Stimulated activated CD8-positive, alpha-beta memory T cell treated with anti-CD3 and anti-CD28 coated beads, Interleukin-4, amount 100 ng/mL, for 1 hour (primary cell): ENCODE measurements around the gene HTRA3.

ENCODE experiments used
- DNase-seq, 2 donors: peaks; one replicate each; pipeline ENCODE4 v3.0.0-alpha.2; 2020; ENCODE audit warnings: low read depth in 2 of 2, low spot score in 1 of 2

Gene HTRA3

DNA sequence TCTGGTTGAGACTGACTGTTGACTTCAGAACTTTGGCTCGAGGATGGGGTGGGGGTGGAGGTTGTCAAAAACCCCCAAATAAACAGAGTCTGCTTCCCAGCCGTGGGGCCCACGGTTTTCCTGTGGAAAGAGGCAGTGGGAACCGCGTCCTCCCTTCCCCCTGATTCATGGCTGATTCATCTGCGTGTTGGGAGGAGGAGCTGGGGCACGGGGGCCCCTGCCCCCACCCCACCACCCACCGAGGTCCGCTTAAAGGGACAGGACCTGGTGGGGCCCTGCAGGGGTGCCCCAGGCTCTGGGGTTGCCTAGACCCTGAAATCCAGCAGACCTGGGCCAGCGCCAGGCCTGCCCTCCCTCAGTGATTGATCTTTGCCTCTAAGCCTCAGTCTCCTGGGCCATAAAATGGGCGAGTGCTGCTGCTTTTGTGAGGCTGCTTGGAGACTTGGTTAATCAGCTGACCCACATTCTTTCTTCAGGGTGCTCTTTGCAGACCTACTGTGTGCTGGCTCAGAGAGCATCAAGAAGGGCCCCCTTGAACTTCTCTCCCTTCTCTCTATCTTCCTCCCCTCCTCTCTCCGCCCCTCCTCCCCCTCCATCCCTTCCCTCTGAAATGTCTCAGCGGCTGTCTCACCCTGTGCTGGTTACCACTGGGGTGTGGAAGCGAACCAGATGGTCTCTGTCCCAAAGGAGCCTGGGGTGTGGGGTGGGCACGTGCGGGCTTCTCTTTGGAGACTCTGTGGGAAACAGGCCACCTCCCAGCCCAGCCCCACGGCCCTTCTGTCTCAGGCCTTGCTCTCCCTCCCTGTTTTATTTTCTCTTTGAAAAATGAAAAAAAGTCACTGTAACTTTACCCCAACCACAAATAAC lies 9.1 kb downstream of the HTRA3 start:
- DNase-seq = no peak

DNA sequence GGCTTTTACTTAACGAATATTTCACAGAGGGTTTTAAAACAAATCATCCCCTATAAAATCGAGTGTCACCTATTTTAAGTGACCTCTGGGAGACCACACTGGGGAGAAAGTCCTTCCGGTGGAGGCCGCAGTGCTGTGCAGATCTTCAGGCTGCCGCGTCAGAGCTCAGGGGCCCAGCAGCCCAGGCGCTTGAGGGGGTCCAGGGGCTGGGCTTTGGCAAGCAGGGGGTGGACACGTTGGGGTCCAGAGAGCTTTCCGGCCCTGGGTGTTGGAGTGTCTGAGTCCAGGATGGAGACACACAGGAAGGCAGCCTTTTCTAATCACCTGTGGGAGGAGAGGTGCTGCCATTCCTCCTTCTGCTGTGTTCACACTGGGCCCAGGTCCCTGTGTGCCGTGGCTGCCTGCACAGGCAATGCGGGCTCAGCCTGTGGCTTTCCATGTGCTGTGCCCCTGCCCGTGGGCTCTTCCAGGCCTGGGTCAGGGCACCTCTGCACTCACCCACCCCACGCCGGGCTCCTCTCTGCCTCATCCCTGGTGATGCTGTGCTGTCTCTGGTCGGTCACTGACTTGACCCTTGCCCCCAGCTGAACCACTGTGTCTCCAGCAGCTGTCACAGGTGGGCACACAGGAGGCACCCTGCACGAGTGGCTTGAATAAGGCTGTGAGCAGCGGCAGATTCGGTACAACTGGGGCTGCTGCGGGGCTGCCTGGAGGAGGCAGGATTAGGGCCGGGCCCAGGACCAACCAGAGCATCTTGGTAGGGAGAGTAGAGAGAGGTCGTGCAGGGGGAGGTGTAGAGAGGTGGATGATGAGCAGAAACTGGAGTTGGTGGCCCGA lies 10.0 kb downstream of the HTRA3 start:
- no peak for DNase-seq

DNA sequence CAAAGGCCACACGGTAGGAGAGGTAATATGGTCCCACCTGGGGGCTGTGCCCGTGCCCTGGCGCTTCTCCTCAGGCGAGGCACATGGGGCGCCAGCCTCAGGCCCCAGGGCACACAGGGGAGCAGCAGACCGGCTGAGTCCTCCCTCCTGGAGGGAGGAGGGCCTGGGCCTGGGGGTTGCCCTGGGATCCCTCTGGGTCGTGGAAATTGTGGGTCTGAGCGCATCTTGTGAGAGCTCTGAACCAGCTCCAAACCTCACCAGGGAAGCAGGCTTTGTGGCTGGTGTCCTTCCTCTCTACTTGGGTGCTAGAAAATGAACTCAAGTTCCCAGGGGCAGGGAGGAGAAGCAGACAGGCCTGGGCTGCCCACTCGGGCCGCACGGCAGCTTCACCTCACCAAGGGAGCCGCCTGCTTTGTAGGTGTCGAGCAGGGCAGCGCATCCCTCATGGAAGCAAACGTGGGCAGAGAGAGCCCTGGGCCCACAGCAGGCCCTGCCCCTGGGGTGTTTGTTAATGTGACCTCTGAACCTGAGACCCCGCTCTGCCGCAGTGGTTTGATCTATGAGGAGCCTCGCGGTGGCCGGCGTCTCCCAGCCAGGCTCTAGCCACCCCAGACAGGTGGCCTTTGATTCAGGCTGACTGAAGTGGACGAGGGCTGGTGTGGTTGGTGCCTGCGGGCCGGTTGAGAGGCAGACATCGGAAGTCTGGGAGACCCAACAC lies 10.8 kb downstream of the HTRA3 start:
- no peak for DNase-seq

DNA sequence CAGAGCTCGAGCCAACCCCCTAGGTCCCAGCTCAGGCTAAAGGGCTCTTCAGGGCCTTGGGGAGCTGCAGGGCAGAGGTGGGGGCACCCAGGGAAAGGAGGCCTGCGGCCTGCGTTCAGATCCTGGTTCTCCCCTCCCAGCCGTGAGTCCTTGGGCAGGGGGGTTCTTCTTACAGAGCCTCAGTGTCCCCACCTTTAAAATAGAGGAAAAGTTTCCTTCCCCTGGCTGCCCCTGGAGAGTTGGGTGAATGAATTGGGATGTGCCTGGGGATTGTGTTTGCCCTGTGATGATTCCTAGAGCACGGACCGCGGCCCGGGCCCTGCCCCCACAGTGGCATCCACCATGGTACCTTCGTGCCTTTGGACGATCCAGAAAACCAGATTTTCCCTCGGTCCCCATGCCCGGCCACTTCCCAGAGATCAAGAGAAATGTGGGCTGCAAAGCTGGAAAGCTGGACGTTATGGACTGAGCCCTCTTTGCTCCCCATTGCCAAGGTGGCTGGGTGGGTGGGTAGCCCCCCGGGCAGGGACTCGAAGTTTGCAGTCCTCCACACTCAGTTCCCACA lies 11.4 kb downstream of the HTRA3 start:
- DNase-seq = no peak

DNA sequence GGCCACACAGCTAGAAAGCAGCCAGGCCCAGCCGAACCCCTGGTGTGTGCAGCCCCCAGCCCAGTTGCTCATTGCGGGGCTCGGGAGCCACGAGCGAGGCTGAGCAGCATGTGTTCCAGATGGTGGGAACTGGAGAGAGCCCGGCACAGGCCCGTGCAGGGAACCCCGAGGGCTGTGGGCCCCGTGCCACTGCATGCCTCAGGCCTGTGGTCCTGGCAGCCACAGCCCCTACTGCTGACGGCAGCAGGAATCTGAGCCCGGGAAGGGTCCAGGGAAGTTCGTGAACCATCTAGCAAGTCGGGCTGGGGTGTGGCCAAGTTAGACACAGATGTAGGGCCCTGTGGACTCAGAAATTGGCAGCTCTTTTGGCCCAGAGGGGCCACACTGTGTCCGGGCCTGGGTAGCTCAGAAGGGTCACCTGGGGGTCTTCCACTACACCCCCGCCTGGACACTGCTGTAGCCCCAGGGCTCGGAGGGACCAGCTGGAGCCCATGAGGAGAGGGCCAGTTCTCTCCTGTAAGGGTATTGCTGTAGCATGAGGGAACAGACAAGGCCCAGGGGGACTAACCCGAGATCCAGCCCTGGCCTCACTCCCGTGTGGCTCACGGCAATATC lies 12.1 kb downstream of the HTRA3 start:
- DNase-seq = no peak

GRCh38 chr4:8282134-8282641 lies 12.6 kb downstream of the HTRA3 start:
- DNase-seq = no peak

- DNase-seq = no peak
Observed at GRCh38 chr4:8282742-8283141, 13.2 kb downstream of the HTRA3 start.

- DNase-seq = no peak
Observed at GRCh38 chr4:8283161-8283560, 13.6 kb downstream of the HTRA3 start.

GRCh38 chr4:8283631-8284121 lies 14.1 kb downstream of the HTRA3 start:
- DNase-seq = no peak

GRCh38 chr4:8284391-8284790 lies 14.8 kb downstream of the HTRA3 start:
- DNase-seq = no peak

DNA sequence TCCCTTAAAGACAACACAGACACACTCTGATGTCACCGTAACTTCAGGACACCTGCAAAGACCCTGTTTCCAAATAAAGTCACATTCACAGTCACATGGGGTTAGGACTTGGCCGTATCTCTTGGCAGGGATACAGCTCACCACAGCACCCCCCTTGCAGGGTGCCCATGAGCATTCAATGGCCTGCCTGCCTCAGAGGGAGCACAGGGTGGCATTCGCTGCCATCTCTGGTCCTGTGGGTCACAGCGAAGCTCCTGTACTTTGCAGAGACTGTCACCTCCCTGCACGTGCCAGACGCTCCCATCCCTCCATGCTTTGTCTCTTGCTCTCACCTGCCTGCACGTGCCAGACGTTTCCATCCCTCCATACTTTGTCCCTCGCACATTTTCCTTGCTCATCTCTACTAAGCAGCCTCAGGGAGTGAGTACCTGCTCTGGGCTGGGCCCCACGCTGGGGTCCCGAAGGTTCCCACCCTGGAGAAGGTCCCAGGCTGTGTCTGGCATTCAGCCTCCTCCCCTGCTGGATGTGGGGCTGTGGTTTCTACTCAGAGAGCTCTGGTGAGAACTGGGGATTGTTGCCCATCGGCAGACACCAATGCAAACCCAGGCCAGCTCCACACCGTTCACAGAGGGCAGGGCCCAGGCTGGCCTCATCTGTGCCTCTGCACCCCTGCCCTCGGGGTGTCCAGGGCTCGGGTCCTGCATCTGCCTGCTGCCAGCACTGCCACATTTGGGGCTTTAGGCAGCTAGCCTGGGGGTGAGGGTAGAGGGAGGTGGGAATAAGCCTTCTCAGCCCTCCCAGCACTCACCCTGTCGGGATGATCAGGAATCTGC lies 15.8 kb downstream of the HTRA3 start:
- no peak for DNase-seq

GRCh38 chr4:8285976-8286718 lies 16.6 kb downstream of the HTRA3 start:
- DNase-seq = no peak

DNA sequence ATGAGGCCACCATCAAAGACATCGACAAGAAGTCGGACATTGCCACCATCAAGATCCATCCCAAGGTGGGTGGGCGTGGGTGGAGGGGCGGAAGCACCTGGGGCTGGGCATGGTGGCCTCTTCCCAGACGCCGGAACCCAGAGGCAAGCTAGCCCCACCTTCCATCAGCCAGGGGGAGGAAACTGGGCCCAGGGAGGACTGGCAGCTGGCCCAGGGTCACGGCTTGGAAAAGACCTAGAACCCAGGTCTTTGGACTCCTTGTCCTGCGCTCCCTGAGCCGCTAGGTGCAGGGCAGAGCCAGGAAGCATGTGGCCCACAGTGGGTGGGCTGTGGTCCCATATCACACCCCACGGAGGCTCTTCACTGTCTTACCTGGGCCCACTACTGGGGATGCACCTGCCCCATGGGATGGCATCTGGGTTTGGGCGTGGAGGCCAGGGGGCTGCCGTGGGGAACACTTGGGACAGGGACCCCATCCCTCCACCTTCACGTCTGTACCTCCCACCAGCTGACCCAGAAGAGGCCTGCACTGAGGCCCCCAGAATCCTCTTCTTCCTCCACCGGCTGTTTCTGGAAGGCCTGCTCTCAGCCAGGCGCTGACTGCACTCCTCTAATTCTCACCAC lies 17.3 kb downstream of the HTRA3 start:
- DNase-seq = no peak

GRCh38 chr4:8287343-8288280 lies 18.1 kb downstream of the HTRA3 start:
- no peak for DNase-seq

- no peak for DNase-seq
Observed at GRCh38 chr4:8289151-8289750, 19.7 kb downstream of the HTRA3 start.

DNA sequence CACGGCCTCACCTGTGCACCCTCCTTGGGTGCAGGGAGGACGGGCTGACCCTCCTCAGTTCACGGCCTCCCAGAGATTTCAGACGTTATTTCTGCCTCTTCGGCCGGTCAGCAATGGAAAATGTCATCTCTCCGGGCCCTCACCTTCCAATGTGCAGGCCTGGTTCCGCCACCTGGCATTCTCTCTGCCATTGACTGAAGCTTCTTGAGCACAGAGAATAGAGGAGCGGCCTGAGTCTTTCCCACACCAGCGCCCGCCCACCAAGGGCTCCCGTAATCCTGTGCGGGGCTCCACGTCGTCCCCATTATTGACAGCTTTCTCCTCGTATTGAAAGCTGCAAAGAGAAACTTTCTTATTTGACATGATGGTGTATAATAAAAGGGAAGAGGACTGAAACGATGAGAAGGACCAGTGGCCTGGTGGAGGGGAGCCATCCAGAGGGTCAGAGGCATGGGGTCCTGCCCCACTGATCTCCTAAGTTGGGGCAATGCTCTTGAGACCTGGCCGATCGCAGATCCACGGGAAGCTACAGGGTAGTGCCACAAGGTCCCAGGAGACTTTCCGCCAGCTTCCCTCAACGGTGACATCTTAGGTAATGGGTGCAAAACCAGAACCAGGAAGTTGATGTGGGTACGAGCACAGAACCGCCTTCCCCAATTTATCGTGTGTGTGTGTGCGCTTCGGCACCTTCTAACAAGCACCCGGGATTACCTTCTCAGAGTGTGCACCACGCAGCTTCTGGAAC lies 20.6 kb downstream of the HTRA3 start:
- DNase-seq = no peak

GRCh38 chr4:8290701-8290970 lies 21.1 kb downstream of the HTRA3 start:
- DNase-seq = no peak
